ENCODE results near the gene CWF19L2.

Gene CWF19L2

GRCh38 chr11:107467696-107468095 is 10.1 kb upstream of the CWF19L2 start:
- no peak for TF ChIP-seq SIN3A (IDR thresholded peaks at IDR 0.05; ENCODE audit: borderline replicate concordance, insufficient read depth, low read length)
- TF ChIP-seq TAF1 (IDR thresholded peaks at IDR 0.05; ENCODE audit: borderline replicate concordance, insufficient read depth, low read length), result no peak
- no peak for TF ChIP-seq REST (IDR thresholded peaks at IDR 0.05; ENCODE audit: insufficient read depth in 1 of 2, low read depth in 2 of 2, low read length in 2 of 2)
- no peak for TF ChIP-seq POLR2AphosphoS5 (IDR thresholded peaks at IDR 0.05; ENCODE audit: low read depth, low read length)
- TF ChIP-seq FOXP2 (optimal IDR thresholded peaks at IDR 0.05; ENCODE audit: borderline replicate concordance, extremely low read depth, extremely low read length, insufficient read depth), result no peak

- TF ChIP-seq FOXP2 (optimal IDR thresholded peaks at IDR 0.05; ENCODE audit: borderline replicate concordance, extremely low read depth, extremely low read length, insufficient read depth), result no peak
- TF ChIP-seq SIN3A (IDR thresholded peaks at IDR 0.05; ENCODE audit: borderline replicate concordance, insufficient read depth, low read length), result no peak
- TF ChIP-seq POLR2AphosphoS5 (IDR thresholded peaks at IDR 0.05; ENCODE audit: low read depth, low read length), result no peak
- TF ChIP-seq TAF1 (IDR thresholded peaks at IDR 0.05; ENCODE audit: borderline replicate concordance, insufficient read depth, low read length), result no peak
- no peak for TF ChIP-seq REST (IDR thresholded peaks at IDR 0.05; ENCODE audit: insufficient read depth in 1 of 2, low read depth in 2 of 2, low read length in 2 of 2)
Observed at GRCh38 chr11:107457205-107457557, 444 bp downstream of the CWF19L2 start.

- no peak for TF ChIP-seq TAF1 (IDR thresholded peaks at IDR 0.05; ENCODE audit: borderline replicate concordance, insufficient read depth, low read length)
- TF ChIP-seq SIN3A (IDR thresholded peaks at IDR 0.05; ENCODE audit: borderline replicate concordance, insufficient read depth, low read length), result no peak
- TF ChIP-seq POLR2AphosphoS5 (IDR thresholded peaks at IDR 0.05; ENCODE audit: low read depth, low read length), result no peak
- no peak for TF ChIP-seq REST (IDR thresholded peaks at IDR 0.05; ENCODE audit: insufficient read depth in 1 of 2, low read depth in 2 of 2, low read length in 2 of 2)
Observed at GRCh38 chr11:107453594-107454286, 3.9 kb downstream of the CWF19L2 start.

- TF ChIP-seq REST (IDR thresholded peaks at IDR 0.05; ENCODE audit: insufficient read depth in 1 of 2, low read depth in 2 of 2, low read length in 2 of 2) (no peak), SIN3A (IDR thresholded peaks at IDR 0.05; ENCODE audit: borderline replicate concordance, insufficient read depth, low read length) (no peak), FOXP2 (optimal IDR thresholded peaks at IDR 0.05; ENCODE audit: borderline replicate concordance, extremely low read depth, extremely low read length, insufficient read depth) (no peak), POLR2AphosphoS5 (IDR thresholded peaks at IDR 0.05; ENCODE audit: low read depth, low read length) (no peak), TAF1 (IDR thresholded peaks at IDR 0.05; ENCODE audit: borderline replicate concordance, insufficient read depth, low read length) (no peak)
Observed at GRCh38 chr11:107446822-107447431, 10.7 kb downstream of the CWF19L2 start.

Measured in PFSK-1 (cell line).